HG03354 (cell line): Measurements from ENCODE around the gene CYP26C1.

Experiments
- ATAC-seq: cut with Tn5 transposase; IDR thresholded peaks from one replicate; pipeline ENCODE4 v1.9.1; 2021; ENCODE audit warnings: mild to moderate bottlenecking; ENCODE audit not compliant: unreplicated experiment, poor library complexity, severe bottlenecking

CYP26C1 gene

GRCh38 chr10:93063144-93063976 lies 2.8 kb downstream of the CYP26C1 start:
- no peak for ATAC-seq

GRCh38 chr10:93063977-93064660 lies 3.5 kb downstream of the CYP26C1 start:
- no peak for ATAC-seq

- no peak for ATAC-seq
Observed at GRCh38 chr10:93064874-93065660, 4.5 kb downstream of the CYP26C1 start.

GRCh38 chr10:93065675-93066543 lies 5.3 kb downstream of the CYP26C1 start:
- no peak for ATAC-seq

GRCh38 chr10:93066544-93066913 lies 5.9 kb downstream of the CYP26C1 start:
- ATAC-seq: no peak

- no peak for ATAC-seq
Observed at GRCh38 chr10:93067443-93068365, 7.1 kb downstream of the CYP26C1 start.

- no peak for ATAC-seq
Observed at GRCh38 chr10:93068411-93069244, 8.0 kb downstream of the CYP26C1 start.

- no peak for ATAC-seq
Observed at GRCh38 chr10:93069245-93069561, 8.6 kb downstream of the CYP26C1 start.

GRCh38 chr10:93070378-93071176 lies 10.0 kb downstream of the CYP26C1 start:
- ATAC-seq: no peak

- ATAC-seq: no peak
Observed at GRCh38 chr10:93071177-93071472, 10.5 kb downstream of the CYP26C1 start.

- no peak for ATAC-seq
Observed at GRCh38 chr10:93071674-93072224, 11.2 kb downstream of the CYP26C1 start.

GRCh38 chr10:93072225-93072712 lies 11.7 kb downstream of the CYP26C1 start:
- ATAC-seq: no peak

- no peak for ATAC-seq
Observed at GRCh38 chr10:93072713-93073538, 12.3 kb downstream of the CYP26C1 start.

GRCh38 chr10:93073539-93074146 lies 13.0 kb downstream of the CYP26C1 start, which contains the start of gene CYP26A1:
CYP26A1 (plus strand) TSS chr10:93073893; CDS start chr10:93073935, 42 bp downstream.
- ATAC-seq: no peak

GRCh38 chr10:93074147-93074596 lies 13.6 kb downstream of the CYP26C1 start:
- ATAC-seq: no peak
